Stimulated activated CD8-positive, alpha-beta memory T cell treated with anti-CD3 and anti-CD28 coated beads, Interleukin-7, amount 100 ng/mL, for 24 hours (primary cell): ENCODE results near the gene LCE3D.
"Not testable (repeated sequence)": the region's sequence is repeated elsewhere in the genome, so short reads cannot be mapped to it uniquely, and the experiment has no call there.

ENCODE experiments used
- DNase-seq: peaks from one replicate; pipeline ENCODE4 v3.0.0-alpha.2; 2020; ENCODE audit warnings: low read depth

The LCE3D gene, protein sequence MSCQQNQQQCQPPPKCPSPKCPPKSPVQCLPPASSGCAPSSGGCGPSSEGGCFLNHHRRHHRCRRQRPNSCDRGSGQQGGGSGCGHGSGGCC

DNA sequence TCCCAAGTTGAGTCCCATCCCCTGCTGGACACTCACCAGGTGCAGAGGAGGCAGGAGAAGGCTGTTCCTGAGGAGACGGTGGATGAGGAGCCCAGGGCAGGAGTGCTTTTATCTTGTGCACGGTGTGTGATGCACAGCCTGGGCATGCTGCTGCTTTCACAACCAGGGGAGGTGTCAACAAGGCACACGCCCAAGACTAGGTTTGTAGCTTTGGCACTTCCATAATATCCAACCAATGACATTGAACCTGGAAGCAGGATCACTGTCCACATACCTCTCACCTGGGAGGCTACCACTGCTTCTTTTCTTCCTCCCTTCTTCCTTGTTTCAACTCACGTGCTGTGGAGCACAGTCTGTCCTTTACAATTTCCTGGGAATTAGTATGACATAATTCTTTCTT, at the start of gene LCE3D:
Gene LCE3D, minus strand, starts transcription at position 84 of the 400 bp plus-strand sequence. CDS start 580 bp downstream, outside the sequence.
- DNase-seq, result no peak

- DNase-seq, result no peak
These were observed 46.4 kb upstream of the LCE3D start for GRCh38 chr1:152626744-152627143.

DNA sequence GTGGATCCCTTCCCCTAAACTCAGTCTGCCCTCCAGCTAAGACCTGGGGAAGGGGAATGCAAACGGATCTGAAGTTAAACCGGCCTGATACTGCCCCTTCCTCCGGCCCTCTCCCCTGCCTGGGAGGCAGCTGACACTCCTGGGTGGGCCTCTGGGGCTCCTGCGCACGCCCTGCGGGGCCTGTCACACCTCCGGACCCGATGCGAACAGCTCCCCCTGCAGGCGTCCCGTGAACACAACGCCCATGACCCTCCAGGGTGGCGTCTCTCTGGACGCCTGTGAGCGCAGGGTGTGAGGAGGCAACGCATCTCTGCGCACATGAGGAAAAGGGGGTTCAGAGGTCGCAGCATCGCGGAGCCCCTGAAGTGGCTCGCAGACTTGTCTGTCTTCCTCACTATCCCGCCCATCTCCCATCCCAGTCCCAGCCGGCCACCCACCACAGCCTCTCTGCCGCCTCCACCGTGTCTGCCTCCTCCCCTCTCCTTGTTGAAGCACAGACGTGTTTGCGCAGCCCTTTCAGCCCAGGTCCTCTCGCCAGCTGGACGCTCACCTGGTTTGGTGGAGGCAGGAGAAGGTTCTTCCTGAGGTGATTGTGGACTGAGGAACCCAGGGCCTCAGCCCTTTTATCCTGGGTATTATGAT, 43.0 kb upstream of the LCE3D start:
- no peak for DNase-seq

GRCh38 chr1:152622803-152623202, 42.5 kb upstream of the LCE3D start, which contains the start of gene LCE3A:
Gene LCE3A (minus strand): TSS chr1:152623103. CDS start chr1:152623103, 0 bp downstream.
- DNase-seq, result no peak

DNA sequence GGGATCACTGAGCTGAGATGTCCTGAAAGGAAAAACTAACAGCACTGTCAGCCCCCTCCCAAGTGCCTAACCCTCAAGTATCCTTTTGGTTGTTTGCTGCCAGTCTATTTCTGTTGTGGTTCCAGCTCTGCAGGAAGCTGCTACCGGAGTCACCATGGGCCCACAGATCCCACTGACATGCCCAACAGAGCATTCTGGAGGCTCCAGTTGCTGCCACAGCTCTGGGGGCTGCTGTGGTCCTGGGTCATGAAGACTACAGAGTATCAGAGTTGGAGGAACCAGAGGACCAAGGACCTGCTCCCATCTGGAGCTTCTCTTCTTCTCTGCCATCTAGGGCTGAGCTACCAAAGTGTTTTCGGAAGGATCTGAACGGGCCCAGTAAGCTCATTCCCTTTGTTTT, 41.7 kb upstream of the LCE3D start:
- no peak for DNase-seq

GRCh38 chr1:152613511-152613910, 33.2 kb upstream of the LCE3D start, which contains the start of gene LCE3B:
Gene LCE3B (plus strand): TSS chr1:152613811. CDS start chr1:152613811, 0 bp downstream.
- DNase-seq, result no peak

- DNase-seq, result no peak
These were observed 19.6 kb upstream of the LCE3D start, which contains the start of gene LCE3C for GRCh38 chr1:152599934-152600333. Gene LCE3C (plus strand): TSS chr1:152600234. CDS start chr1:152600732, 498 bp downstream.

DNA sequence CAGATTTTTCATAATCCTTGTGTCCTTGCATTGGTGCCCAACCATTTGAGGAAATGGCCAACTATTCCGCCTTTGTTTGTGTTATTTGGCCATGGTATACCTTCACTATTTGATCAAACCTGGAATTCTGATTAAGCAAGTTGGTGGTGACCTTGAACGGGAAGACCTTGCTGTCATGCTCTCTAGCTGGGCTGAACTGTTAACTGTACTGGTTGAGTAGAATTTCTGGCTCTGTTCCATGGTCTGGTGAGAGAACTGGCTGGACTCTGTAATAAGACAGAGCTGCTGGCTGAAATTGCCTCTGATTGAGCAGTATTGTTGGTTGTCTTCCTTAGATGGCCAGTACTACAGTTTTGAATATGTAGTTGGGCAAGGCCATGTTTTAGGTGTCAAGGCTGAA, 16.7 kb upstream of the LCE3D start:
- no peak for DNase-seq

- no peak for DNase-seq
These were observed 5.3 kb upstream of the LCE3D start for GRCh38 chr1:152585586-152585985.

DNA sequence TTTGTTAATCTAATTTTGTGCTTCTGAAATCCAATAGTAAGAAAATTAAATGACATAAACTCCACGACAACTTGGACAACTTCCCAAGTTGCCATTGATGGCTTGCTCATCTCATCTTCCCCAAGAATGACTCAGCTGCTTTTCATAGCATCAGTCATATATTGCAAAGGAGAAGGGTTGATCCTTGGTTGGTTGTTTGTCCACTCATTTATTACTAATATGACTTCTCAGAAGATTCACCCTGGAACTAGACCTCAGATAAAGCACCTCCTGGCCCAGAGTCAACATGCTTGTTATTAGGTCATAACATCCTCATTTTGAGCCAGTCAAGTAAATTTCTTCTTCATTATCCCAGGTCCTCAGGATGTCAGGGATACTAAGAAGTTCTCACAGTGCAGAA, 2.3 kb upstream of the LCE3D start:
- no peak for DNase-seq

- not testable (repeated sequence) for DNase-seq
These were observed 790 bp downstream of the LCE3D start for GRCh38 chr1:152579526-152579925.

GRCh38 chr1:152577168-152577567, 3.1 kb downstream of the LCE3D start:
- no peak for DNase-seq

- no peak for DNase-seq
These were observed 13.6 kb downstream of the LCE3D start, which contains the start of gene LCE3E for GRCh38 chr1:152566681-152567080. Gene LCE3E (minus strand): TSS chr1:152566780. CDS start chr1:152566208, 572 bp downstream.

DNA sequence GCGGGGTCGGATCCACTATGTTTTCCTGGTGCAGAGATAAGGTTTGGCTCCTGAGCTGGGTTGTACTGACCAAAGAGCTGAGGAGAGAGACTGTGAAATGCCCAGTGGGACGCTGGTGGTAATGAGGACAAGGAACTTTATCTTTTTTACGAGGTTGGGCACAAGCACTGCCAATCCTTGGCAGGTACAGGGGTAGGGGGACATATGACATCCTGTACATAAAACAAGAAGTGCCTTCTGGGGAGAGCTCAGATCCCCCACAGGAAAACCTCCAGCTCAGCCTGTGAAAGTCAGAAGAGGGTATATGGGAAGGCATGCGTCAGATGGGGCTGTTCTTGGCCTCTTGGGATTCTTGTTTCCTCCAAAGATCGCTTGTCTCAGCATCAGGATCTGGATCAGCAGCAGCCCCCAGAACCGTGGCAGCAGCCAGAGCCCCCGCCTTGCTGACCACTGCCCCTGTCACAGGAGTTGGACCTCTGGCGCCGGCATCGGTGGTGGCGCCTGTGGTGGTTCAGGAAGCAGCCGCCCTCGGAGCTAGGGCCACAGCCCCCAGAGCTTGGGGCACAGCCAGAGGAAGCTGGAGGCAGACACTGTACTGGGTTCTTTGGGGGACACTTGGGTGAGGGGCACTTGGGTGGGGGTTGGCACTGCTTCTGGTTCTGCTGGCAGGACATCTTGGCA, 14.6 kb downstream of the LCE3D start:
- no peak for DNase-seq

DNA sequence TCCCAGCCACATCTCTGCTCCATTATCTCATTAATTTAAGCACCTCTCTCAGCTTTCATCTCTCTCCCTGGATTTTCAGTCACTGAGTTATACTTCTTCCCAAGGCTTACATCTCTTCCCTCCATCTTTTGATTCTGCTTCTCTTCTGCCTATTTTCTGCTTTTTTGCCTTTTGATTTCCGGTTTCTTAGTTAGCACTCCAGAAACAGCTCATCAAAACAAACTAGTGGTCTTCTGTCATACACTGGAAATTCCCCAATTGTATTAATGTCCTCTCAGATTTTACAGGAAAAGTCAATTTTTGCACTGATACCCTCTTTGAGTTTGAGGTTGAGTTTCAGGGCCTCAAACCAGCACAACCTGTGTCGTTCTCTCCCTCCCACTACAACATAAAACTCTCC, 15.2 kb downstream of the LCE3D start:
- DNase-seq, result no peak

DNA sequence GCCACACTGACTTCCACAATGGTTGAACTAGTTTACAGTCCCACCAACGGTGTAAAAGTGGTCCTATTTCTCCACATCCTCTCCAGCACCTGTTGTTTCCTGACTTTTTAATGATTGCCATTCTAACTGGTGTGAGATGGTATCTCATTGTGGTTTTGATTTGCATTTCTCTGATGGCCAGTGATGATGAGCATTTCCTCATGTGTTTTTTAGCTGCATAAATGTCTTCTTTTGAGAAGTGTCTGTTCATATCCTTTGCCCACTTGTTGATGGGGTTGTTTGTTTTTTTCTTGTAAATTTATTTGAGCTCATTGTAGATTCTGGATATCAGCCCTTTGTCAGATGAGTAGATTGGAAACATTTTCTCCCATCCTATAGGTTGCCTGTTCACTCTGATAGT, 32.0 kb downstream of the LCE3D start:
- not testable (repeated sequence) for DNase-seq

GRCh38 chr1:152546704-152547103, 33.6 kb downstream of the LCE3D start:
- no peak for DNase-seq

DNA sequence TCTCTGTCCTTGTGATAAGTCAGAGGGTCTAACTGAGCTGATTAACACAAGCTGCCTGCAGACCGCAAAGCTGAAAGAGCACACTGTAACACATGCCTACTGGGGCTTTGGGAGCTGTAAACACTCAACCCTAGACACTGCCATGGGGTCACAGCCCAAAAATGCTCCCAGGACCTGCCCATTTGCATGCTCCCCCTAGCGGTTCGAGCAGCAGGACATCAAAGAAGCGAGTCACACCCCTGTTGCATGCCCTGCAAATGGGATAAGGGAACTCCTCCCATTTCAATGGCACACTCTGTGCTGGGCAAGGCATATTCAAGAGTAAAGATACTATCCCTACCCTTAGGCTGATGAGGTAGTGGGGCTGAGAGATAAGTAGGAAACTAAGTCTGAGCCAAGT, 36.5 kb downstream of the LCE3D start:
- no peak for DNase-seq

DNA sequence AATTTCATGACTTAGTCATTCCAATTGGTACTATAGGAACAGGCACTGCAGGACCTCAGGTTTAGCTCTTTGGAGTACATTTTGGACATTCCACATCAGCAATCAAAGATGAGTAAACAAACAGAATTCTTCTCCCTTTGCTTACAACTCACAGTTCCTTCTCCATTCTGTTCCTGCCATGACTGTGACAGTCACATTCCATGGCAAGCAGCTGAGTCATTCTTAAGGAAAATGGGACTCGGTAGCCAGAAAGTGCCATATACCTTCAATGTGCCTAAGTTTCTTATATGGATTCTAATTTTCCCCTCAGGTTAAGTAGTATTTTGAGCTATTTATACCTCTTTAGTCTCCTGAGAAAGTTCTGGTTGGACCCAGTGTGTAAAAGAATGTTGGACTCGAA, 40.4 kb downstream of the LCE3D start:
- no peak for DNase-seq

GRCh38 chr1:152537496-152537895, 42.8 kb downstream of the LCE3D start:
- DNase-seq, result no peak

GRCh38 chr1:152535774-152536173, 44.5 kb downstream of the LCE3D start:
- DNase-seq, result no peak

GRCh38 chr1:152533327-152533938, 46.9 kb downstream of the LCE3D start:
- DNase-seq, result peak; percentile 5
